B cell (primary cell): ENCODE measurements around the gene FBXO11. TPM values are rescaled to one million over a fixed set of nuclear protein-coding genes. Genes with fewer than 3 reads are reported as not detected.

Experiments
- ATAC-seq: fragments of 200-7000 bp; cut with Tn5 transposase; one replicate; pipeline ENCODE4 v1.10.0; 2021; ENCODE audit warnings: low read depth, mild to moderate bottlenecking, moderate number of reproducible peaks, moderate library complexity
- CTCF ChIA-PET: fragments of 350-600 bp; sonication (Branson Sonifier 250); formaldehyde crosslinking; loops from one replicate; lab custom pipeline; 2021; ENCODE audit warnings: antibody characterized with exemption, inconsistent platforms; lab: Charles Lee
- POLR2A ChIA-PET: fragments of 350-600 bp; sonication (Branson Sonifier 250); formaldehyde crosslinking; loops from one replicate; lab custom pipeline; 2021; ENCODE audit warnings: antibody characterized with exemption; lab: Charles Lee
- DNase-seq: peaks from one replicate; pipeline ENCODE4 v3.0.0; 2013
- H2AFZ ChIP-seq: 2 replicates; pipeline ENCODE4 v1.6.1; 2012; ENCODE audit warnings: mild to moderate bottlenecking, low read depth, low read length; ENCODE audit not compliant: insufficient read depth, poor library complexity, severe bottlenecking
- H3K27ac ChIP-seq, 2 donors: 1 replicate in 1 of 2; 2 replicates in 1 of 2; pipeline ENCODE4 v1.5.1; 2012 to 2013; ENCODE audit warnings: low read length in 2 of 2, mild to moderate bottlenecking in 2 of 2, moderate library complexity in 1 of 2
- H3K27me3 ChIP-seq, 4 experiments: fragments of 200-600 bp in 1 of 4; sonication (generic) in 1 of 4; replicated peaks in 1 of 4; 1 replicate in 2 of 4; 2 replicates in 2 of 4; pipeline versions ENCODE4 v1.6.1 to v1.7.0; 2013 to 2016; ENCODE audit warnings: low read length in 3 of 4, mild to moderate bottlenecking in 2 of 4, mixed read lengths in 1 of 4, moderate library complexity in 1 of 4; ENCODE audit not compliant: insufficient read depth in 4 of 4, control insufficient read depth in 3 of 4; ENCODE audit errors: control extremely low read depth in 1 of 4
- H3K36me3 ChIP-seq, 2 experiments: replicated peaks in 1 of 2; 1 replicate in 1 of 2; 2 replicates in 1 of 2; pipeline versions ENCODE4 v1.6.1 to v1.7.1; 2013; ENCODE audit warnings: low read length in 1 of 2; ENCODE audit not compliant: insufficient read depth in 2 of 2, control insufficient read depth in 1 of 2; ENCODE audit errors: control extremely low read depth in 1 of 2, extremely low read depth in 1 of 2
- H3K4me1 ChIP-seq, 2 donors: fragments of 200-600 bp in 1 of 2; sonication (generic) in 1 of 2; 1 replicate in 1 of 2; 2 replicates in 1 of 2; pipeline versions ENCODE4 v1.5.1 to v1.6.1; 2013 to 2017; ENCODE audit warnings: low read length in 2 of 2; ENCODE audit not compliant: control insufficient read depth in 2 of 2, insufficient read depth in 2 of 2
- H3K4me2 ChIP-seq: replicated peaks from 2 replicates; pipeline ENCODE3; 2012; ENCODE audit warnings: mild to moderate bottlenecking, low read depth, low read length; ENCODE audit not compliant: poor library complexity, severe bottlenecking
- H3K4me3 ChIP-seq, 5 experiments: fragments of 200-600 bp in 1 of 5; sonication (generic) in 1 of 5; 1 replicate in 3 of 5; 2 replicates in 2 of 5; pipeline versions ENCODE4 v1.5.1 to v1.7.0; 2011 to 2016; ENCODE audit warnings: low read length in 4 of 5, mild to moderate bottlenecking in 4 of 5, low read depth in 2 of 5, control low read depth in 1 of 5, moderate library complexity in 1 of 5; ENCODE audit not compliant: insufficient read depth in 1 of 5; ENCODE audit errors: control extremely low read depth in 1 of 5, extremely low read depth in 1 of 5
- H3K79me2 ChIP-seq: fragments of 200-600 bp; sonication (generic); one replicate; pipeline ENCODE4 v1.6.0; 2016; ENCODE audit warnings: low read length; ENCODE audit not compliant: control insufficient read depth, insufficient read depth
- H3K9ac ChIP-seq: fragments of 200-600 bp; sonication (generic); 2 replicates; pipeline ENCODE4 v1.6.1; 2017; ENCODE audit warnings: mild to moderate bottlenecking, low read length, moderate library complexity
- H3K9me3 ChIP-seq, 3 donors: one replicate each; pipeline versions ENCODE4 v1.6.1 to v1.7.1; 2013; ENCODE audit warnings: low read length in 2 of 3; ENCODE audit not compliant: control insufficient read depth in 2 of 3, insufficient read depth in 1 of 3; ENCODE audit errors: control extremely low read depth in 1 of 3
- H4K20me1 ChIP-seq: 2 replicates; pipeline ENCODE4 v1.6.0; 2012; ENCODE audit warnings: mild to moderate bottlenecking, low read length; ENCODE audit not compliant: insufficient read depth, control insufficient read depth, poor library complexity, severe bottlenecking
- H3K27ac Mint-ChIP-seq: one replicate; pipeline ENCODE4 v1.8.0; 2021; ENCODE audit warnings: mixed read lengths
- H3K27me3 Mint-ChIP-seq: one replicate; pipeline ENCODE4 v1.8.0; 2021; ENCODE audit warnings: mixed read lengths
- H3K4me1 Mint-ChIP-seq: one replicate; pipeline ENCODE4 v1.8.0; 2021; ENCODE audit warnings: mixed read lengths
- H3K4me3 Mint-ChIP-seq: one replicate; pipeline ENCODE4 v1.8.0; 2021; ENCODE audit warnings: mixed read lengths
- H3K9me3 Mint-ChIP-seq: one replicate; pipeline ENCODE4 v1.8.0; 2022; ENCODE audit warnings: mixed read lengths; ENCODE audit not compliant: insufficient read depth
- CTCF ChIP-seq: fragments of 200-600 bp; IDR thresholded peaks from one replicate; pipeline ENCODE4 v1.8.0; 2022; ENCODE audit warnings: antibody characterized with exemption, mild to moderate bottlenecking
- EZH2 ChIP-seq: IDR thresholded peaks from 2 replicates; pipeline ENCODE4 v1.6.1; 2012; ENCODE audit warnings: borderline replicate concordance, low read depth, mild to moderate bottlenecking, moderate library complexity, low read length; ENCODE audit not compliant: insufficient read depth, poor library complexity, severe bottlenecking
- WGBS: methylation state at CpG from one replicate; pipeline ENCODE4 v1.1.5; 2013; ENCODE audit warnings: missing lambda C conversion rate; ENCODE audit not compliant: insufficient coverage; 5-methylcytosine and 5-hydroxymethylcytosine counted together
- intact Hi-C: fragments of 100-400 bp; cut with micrococcal nuclease; formaldehyde crosslinking; loops from one replicate; pipeline ENCODE4 v1.10.0; 2022
- polyA plus RNA-seq: library from polyadenylated mRNA; depleted of rRNA; stranded (reverse); fragments of >200 nt; gene quantifications from 2 replicates; pipeline ENCODE4 v1.2.3, GENCODE V29; 2012
- total RNA-seq, 2 donors: library from RNA; stranded (reverse); fragments of 120-200 nt in 1 of 2; gene quantifications; 1 replicate in 1 of 2; 2 replicates in 1 of 2; pipeline versions ENCODE4 v1.2.3 to v1.2.4, GENCODE V29; 2013 to 2022

Gene FBXO11
- total and polyA plus RNA-seq, 2 donors (not counting 1 experiment from before 2014, with no cell fraction given): 42.6 to 107 TPM

DNA sequence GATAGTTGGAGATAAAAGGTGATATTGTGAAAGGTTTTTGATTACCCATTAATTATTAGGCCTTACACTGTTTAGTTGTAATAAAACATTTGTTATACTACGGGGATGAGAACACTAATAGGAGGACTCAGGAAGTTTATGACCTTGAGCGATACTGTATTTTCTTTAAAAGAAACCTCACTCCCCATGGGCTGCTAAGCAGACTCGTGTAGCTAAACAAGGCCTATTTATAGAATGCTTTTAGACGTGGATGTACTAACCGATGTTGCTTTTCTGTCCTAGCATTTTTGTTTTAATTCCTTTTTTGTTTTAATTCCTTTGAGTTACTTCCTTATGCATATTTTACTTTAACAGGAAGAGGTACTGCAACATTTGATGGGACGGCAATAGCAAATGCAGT is 100.4 kb downstream of the FBXO11 start:
- Histone ChIP-seq H3K27me3 (no peaks in the 10 kb centered on the region), H3K4me3 (no peak overlapping the region), H4K20me1 (no peaks in the 10 kb centered on the region), H3K9ac (no peak overlapping the region), H3K27ac (no peak overlapping the region), H3K9me3 (peaks cover 2 to 10% (median 10%) of the 10 kb centered on the region in 3 donors), H3K4me1 (no peaks in the 10 kb centered on the region), H3K4me2 (no peak overlapping the region), H3K79me2 (no peaks in the 10 kb centered on the region), H2AFZ (no peak overlapping the region), H3K36me3 (peaks cover 37 to 87% of the 10 kb centered on the region in 2 experiments)
- CTCF ChIA-PET: no interaction called here
- no peak for TF ChIP-seq EZH2
- no peak for TF ChIP-seq CTCF
- Mint-ChIP-seq H3K4me1 (no peaks in the 10 kb centered on the region), H3K4me3 (no peak overlapping the region), H3K27me3 (no peaks in the 10 kb centered on the region), H3K9me3 (peaks cover 3% of the 10 kb centered on the region), H3K27ac (no peak overlapping the region)
- intact Hi-C loops: no loop called here
- POLR2A ChIA-PET: no interaction called here
- DNase-seq: no peak
- WGBS: no CpG with 5 or more reads among the region's 6 CpGs
- no peak for ATAC-seq

DNA sequence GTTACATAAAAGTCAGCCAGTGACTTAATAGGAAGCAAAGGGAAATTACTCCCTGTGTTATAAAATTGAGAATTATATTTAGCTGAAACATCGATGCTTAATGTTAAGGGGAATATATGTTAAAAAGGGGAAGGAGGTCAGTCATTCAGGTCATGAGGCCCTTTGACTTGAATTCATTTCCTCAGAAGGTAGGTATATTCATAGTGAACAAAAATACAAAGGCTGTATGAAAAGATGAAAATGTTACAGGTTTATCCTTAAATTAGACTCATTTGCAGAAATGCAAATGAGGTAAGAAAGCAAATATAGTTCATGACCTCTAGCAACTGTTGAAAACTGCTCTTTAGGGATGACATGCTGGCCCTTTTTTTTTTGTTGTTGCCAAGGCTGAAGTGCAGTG is 102.5 kb downstream of the FBXO11 start:
- TF ChIP-seq EZH2 (no peak), CTCF (no peak)
- no peaks in the 10 kb centered on the region for H3K79me2 ChIP-seq

More for the DNA sequence above, 102.5 kb downstream of the FBXO11 start:
- no peak overlapping the region for H3K4me3 ChIP-seq
- no peak overlapping the region for H3K4me2 ChIP-seq
- DNase-seq (no peak), ATAC-seq (no peak)
- intact Hi-C loops: no loop called here
- H3K27ac ChIP-seq: no peak overlapping the region
- no peak overlapping the region for H3K27ac Mint-ChIP-seq
- POLR2A ChIA-PET: no interaction called here
- no peaks in the 10 kb centered on the region for H4K20me1 ChIP-seq
- no peak overlapping the region for H3K4me3 Mint-ChIP-seq
- no peaks in the 10 kb centered on the region for H3K4me1 Mint-ChIP-seq
- H3K4me1 ChIP-seq: no peaks in the 10 kb centered on the region
- CTCF ChIA-PET: interaction anchor here (1.1 to 1.3 kb wide), 4 partner anchors 12 to 103 kb away, joined by 3 to 5 read pairs (median 3); partner anchors contain the start of gene FBXO11
- H3K36me3 ChIP-seq: peaks cover 36 to 88% of the 10 kb centered on the region in 2 experiments
- no peaks in the 10 kb centered on the region for H3K27me3 Mint-ChIP-seq
- H3K9me3 Mint-ChIP-seq: peaks cover 3% of the 10 kb centered on the region
- no peak overlapping the region for H2AFZ ChIP-seq
- WGBS: 43% methylated on average over 1 of the region's 1 CpG
- H3K27me3 ChIP-seq: no peaks in the 10 kb centered on the region
- H3K9me3 ChIP-seq: peaks cover 2 to 10% (median 10%) of the 10 kb centered on the region in 3 donors
- no peak overlapping the region for H3K9ac ChIP-seq
